ENCODE results near the gene FAM170B. TPM values are rescaled to one million over a fixed set of nuclear protein-coding genes. Genes with fewer than 3 reads are reported as not detected.

FAM170B gene
- total and polyA plus RNA-seq, 2 experiments from 2014 or later, result not detected

DNA sequence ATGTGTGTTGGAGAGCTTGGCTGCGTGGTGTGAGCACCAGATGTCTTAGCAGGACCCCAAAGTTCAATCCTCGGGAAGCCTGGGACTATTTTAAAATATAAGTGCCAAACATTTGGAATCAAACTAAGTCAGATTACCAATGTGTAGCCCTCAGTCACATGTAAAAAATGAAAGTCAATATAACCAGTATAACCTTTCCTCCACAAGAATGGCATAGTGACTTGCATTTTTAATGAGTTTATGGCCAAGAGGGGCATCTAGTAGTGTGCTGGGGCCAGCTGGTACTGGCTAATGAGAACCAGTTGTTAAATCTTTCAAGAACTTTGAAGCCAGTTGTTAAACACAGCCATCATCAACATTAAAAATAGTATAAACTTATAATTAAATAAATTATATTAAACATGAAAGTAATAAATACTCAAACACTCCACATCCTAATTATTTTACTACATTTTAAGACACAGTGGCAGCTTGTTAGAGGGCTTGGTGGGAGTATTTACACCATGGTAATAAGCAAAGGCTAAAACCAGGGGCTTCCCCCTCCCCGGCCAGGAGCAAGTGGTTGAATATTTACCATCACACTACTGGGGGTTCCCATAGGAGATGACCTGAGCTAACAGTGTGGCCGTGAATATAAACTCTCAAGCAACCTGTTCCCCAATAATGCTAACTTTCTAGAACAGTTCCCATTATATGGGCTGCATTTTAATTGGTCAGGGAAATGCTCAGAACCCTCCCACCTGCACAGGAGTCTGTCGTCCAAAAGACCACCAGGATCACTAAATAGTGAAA is 7.9 kb upstream of the FAM170B start:
- TF ChIP-seq, protein P1, sequence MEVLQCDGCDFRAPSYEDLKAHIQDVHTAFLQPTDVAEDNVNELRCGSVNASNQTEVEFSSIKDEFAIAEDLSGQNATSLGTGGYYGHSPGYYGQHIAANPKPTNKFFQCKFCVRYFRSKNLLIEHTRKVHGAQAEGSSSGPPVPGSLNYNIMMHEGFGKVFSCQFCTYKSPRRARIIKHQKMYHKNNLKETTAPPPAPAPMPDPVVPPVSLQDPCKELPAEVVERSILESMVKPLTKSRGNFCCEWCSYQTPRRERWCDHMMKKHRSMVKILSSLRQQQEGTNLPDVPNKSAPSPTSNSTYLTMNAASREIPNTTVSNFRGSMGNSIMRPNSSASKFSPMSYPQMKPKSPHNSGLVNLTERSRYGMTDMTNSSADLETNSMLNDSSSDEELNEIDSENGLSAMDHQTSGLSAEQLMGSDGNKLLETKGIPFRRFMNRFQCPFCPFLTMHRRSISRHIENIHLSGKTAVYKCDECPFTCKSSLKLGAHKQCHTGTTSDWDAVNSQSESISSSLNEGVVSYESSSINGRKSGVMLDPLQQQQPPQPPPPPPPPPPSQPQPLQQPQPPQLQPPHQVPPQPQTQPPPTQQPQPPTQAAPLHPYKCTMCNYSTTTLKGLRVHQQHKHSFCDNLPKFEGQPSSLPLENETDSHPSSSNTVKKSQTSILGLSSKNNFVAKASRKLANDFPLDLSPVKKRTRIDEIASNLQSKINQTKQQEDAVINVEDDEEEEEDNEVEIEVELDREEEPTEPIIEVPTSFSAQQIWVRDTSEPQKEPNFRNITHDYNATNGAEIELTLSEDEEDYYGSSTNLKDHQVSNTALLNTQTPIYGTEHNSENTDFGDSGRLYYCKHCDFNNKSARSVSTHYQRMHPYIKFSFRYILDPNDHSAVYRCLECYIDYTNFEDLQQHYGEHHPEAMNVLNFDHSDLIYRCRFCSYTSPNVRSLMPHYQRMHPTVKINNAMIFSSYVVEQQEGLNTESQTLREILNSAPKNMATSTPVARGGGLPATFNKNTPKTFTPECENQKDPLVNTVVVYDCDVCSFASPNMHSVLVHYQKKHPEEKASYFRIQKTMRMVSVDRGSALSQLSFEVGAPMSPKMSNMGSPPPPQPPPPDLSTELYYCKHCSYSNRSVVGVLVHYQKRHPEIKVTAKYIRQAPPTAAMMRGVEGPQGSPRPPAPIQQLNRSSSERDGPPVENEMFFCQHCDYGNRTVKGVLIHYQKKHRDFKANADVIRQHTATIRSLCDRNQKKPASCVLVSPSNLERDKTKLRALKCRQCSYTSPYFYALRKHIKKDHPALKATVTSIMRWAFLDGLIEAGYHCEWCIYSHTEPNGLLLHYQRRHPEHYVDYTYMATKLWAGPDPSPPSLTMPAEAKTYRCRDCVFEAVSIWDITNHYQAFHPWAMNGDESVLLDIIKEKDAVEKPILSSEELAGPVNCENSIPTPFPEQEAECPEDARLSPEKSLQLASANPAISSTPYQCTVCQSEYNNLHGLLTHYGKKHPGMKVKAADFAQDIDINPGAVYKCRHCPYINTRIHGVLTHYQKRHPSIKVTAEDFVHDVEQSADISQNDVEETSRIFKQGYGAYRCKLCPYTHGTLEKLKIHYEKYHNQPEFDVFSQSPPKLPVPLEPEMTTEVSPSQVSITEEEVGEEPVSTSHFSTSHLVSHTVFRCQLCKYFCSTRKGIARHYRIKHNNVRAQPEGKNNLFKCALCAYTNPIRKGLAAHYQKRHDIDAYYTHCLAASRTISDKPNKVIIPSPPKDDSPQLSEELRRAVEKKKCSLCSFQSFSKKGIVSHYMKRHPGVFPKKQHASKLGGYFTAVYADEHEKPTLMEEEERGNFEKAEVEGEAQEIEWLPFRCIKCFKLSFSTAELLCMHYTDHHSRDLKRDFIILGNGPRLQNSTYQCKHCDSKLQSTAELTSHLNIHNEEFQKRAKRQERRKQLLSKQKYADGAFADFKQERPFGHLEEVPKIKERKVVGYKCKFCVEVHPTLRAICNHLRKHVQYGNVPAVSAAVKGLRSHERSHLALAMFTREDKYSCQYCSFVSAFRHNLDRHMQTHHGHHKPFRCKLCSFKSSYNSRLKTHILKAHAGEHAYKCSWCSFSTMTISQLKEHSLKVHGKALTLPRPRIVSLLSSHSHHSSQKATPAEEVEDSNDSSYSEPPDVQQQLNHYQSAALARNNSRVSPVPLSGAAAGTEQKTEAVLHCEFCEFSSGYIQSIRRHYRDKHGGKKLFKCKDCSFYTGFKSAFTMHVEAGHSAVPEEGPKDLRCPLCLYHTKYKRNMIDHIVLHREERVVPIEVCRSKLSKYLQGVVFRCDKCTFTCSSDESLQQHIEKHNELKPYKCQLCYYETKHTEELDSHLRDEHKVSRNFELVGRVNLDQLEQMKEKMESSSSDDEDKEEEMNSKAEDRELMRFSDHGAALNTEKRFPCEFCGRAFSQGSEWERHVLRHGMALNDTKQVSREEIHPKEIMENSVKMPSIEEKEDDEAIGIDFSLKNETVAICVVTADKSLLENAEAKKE (CRISPR knock-in tag; IDR thresholded peaks at IDR 0.05), result no peak
- TF ChIP-seq, protein P2, sequence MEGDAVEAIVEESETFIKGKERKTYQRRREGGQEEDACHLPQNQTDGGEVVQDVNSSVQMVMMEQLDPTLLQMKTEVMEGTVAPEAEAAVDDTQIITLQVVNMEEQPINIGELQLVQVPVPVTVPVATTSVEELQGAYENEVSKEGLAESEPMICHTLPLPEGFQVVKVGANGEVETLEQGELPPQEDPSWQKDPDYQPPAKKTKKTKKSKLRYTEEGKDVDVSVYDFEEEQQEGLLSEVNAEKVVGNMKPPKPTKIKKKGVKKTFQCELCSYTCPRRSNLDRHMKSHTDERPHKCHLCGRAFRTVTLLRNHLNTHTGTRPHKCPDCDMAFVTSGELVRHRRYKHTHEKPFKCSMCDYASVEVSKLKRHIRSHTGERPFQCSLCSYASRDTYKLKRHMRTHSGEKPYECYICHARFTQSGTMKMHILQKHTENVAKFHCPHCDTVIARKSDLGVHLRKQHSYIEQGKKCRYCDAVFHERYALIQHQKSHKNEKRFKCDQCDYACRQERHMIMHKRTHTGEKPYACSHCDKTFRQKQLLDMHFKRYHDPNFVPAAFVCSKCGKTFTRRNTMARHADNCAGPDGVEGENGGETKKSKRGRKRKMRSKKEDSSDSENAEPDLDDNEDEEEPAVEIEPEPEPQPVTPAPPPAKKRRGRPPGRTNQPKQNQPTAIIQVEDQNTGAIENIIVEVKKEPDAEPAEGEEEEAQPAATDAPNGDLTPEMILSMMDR (conservative IDR thresholded peaks at IDR 0.05; ENCODE audit: low read depth in 2 of 2), result no peak
- no peak for TF ChIP-seq EZH2 (IDR thresholded peaks at IDR 0.05; ENCODE audit: low read depth, unreplicated experiment)
- no peak for TF ChIP-seq NANOG (IDR thresholded peaks at IDR 0.05; ENCODE audit: borderline replicate concordance)
- TF ChIP-seq, protein P3, sequence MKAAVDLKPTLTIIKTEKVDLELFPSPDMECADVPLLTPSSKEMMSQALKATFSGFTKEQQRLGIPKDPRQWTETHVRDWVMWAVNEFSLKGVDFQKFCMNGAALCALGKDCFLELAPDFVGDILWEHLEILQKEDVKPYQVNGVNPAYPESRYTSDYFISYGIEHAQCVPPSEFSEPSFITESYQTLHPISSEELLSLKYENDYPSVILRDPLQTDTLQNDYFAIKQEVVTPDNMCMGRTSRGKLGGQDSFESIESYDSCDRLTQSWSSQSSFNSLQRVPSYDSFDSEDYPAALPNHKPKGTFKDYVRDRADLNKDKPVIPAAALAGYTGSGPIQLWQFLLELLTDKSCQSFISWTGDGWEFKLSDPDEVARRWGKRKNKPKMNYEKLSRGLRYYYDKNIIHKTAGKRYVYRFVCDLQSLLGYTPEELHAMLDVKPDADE (IDR thresholded peaks at IDR 0.05), result no peak
- TF ChIP-seq CREB1 (CRISPR knock-in tag; IDR thresholded peaks at IDR 0.05; ENCODE audit: low read depth), result no peak
- no peak for TF ChIP-seq STAT1 (IDR thresholded peaks at IDR 0.05; ENCODE audit: unreplicated experiment)
- no peak for TF ChIP-seq EZH2phosphoT487 (IDR thresholded peaks at IDR 0.05; ENCODE audit: unreplicated experiment)
- TF ChIP-seq POLR2AphosphoS5 (IDR thresholded peaks at IDR 0.05; ENCODE audit: low read depth), result no peak
- TF ChIP-seq ZNF114 (CRISPR knock-in tag; IDR thresholded peaks at IDR 0.05), result no peak
- TF ChIP-seq ZNF331 (CRISPR knock-in tag; IDR thresholded peaks at IDR 0.05; ENCODE audit: low read depth), result no peak
- H3K9me2 ChIP-seq (ENCODE audit: insufficient read depth), result no peaks in the 10 kb centered on the region; the same call in 1 of the 2 replicates
- peaks cover 2% of the 10 kb centered on the region; the same call in 2 of the 3 replicates for H3K36me3 Mint-ChIP-seq (ENCODE audit: low read depth)
- H3K27ac ChIP-seq (ENCODE audit: low read depth), result no peak overlapping the region
- H3K27me3 ChIP-seq (ENCODE audit: insufficient read depth), result no peaks in the 10 kb centered on the region
- no peak overlapping the region for H3K4me3 Mint-ChIP-seq
- no peak overlapping the region for H3K4me3 ChIP-seq
- DNase-seq (ENCODE audit: low spot score) (no peak), ATAC-seq (no peak)
- H2AFZ ChIP-seq, result peak overlapping the region; percentile 8; the same call in 1 of the 2 replicates
- H3K4me2 ChIP-seq, result no peak overlapping the region
- H3K4me1 ChIP-seq (ENCODE audit: insufficient read depth), result peaks cover 11% of the 10 kb centered on the region
- no peak overlapping the region for H3K27ac Mint-ChIP-seq
- H3K9me3 Mint-ChIP-seq, result peaks cover 3% of the 10 kb centered on the region; the same call in 2 of the 3 replicates
- H4K20me1 ChIP-seq (replicated peaks; ENCODE audit: insufficient read depth), result no peaks in the 10 kb centered on the region
- H3F3A ChIP-seq (replicated peaks; ENCODE audit: low read depth), result no peaks in the 10 kb centered on the region
- no peaks in the 10 kb centered on the region; the same call in 1 of the 2 replicates for H3K36me3 ChIP-seq (ENCODE audit: insufficient read depth)
- peaks cover 2% of the 10 kb centered on the region for H3K27me3 Mint-ChIP-seq (ENCODE audit: insufficient read depth, low read depth, poor library complexity)
- no peaks in the 10 kb centered on the region for H3K79me2 ChIP-seq (replicated peaks; ENCODE audit: insufficient read depth)
- H3K4me1 Mint-ChIP-seq, result peaks cover 27% of the 10 kb centered on the region
